DOHH2 (cell line): Measurements from ENCODE around the gene HOXB8.

ENCODE experiments used
- CTCF ChIP-seq: fragments of 200-600 bp; sonication (generic); IDR thresholded peaks from one replicate; pipeline ENCODE4 v1.5.1; 2014; ENCODE audit warnings: antibody characterized with exemption, mild to moderate bottlenecking, low read depth, low read length; ENCODE audit not compliant: poor library complexity, severe bottlenecking
- EZH2phosphoT487 ChIP-seq: fragments of 200-600 bp; sonication (generic); IDR thresholded peaks from 2 replicates; pipeline ENCODE4 v1.6.1; 2017; ENCODE audit warnings: borderline replicate concordance, mild to moderate bottlenecking, antibody characterized with exemption, low read length, moderate library complexity, mixed read lengths

DNA sequence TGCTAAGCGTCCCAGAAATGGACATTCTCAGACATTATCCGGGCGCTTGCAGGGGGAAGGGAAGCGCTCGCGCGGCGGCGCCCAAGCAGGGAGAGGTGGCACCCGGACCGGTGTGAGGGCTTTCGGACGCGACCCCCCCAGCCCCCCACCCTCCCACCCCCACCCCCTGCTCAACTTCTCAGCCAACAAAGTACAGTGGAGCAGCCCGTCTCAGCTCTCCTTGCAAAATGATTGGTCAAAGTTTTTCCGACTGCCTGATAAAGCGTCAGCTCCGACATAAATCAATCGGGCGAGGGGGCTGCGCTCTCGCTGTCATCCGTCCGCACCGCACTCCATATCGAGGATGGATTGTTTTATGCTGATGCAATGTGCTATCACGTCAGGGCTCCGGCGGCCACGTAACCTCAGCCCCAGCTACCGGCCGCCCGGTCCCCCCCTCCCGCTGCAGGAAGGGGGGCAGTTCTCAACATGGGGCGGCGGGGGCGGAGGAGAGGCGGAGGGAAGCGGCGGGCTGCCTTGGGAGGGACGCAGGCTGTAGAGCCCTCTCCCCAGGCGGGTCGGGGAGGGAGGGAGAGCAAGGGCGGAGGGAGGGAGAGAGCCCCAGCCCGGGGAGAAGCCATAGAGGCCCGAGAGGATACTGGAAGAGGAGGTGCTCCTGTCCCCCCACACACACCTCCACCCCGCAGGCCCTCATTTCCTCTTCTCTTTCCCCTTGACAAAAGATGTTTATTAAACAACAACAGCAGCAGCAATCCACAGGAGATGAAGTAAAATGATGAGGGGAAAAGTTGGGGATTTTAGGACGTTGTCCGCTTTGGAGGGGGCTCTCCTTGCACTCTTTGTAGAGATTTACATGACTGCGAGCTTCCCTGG lies 11.4 kb upstream of the HOXB8 start, which contains the start of gene HOXB9:
- TF ChIP-seq CTCF (no peak), EZH2phosphoT487 (peak; percentile 96)
